Astrocyte (in vitro differentiated cells and primary cell): Measurements from ENCODE around the gene BEST2. TPM values are rescaled to one million over a fixed set of nuclear protein-coding genes. Genes with fewer than 3 reads are reported as not detected.
A peak's percentile ranks its signal among the peaks of the same experiment; 100 is the strongest.

Source experiments
- DNase-seq: peaks from one replicate; pipeline ENCODE4 v3.0.0-alpha.2; 2010; ENCODE audit warnings: low read depth
- FAIRE-seq: peaks from 2 replicates; lab custom pipeline; 2011; peaks lifted over from hg19 to GRCh38; lab: Jason Lieb, UNC
- H2AFZ ChIP-seq: 2 replicates; pipeline ENCODE4 v1.6.0; 2012; ENCODE audit warnings: low read depth, low read length, inconsistent platforms
- H3K27ac ChIP-seq: 2 replicates; pipeline ENCODE4 v1.5.1; 2011; ENCODE audit warnings: low read depth, low read length, inconsistent platforms
- H3K27me3 ChIP-seq: 2 replicates; pipeline ENCODE4 v1.6.0; 2011; ENCODE audit warnings: low read length, inconsistent platforms; ENCODE audit not compliant: insufficient read depth
- H3K36me3 ChIP-seq: 2 replicates; pipeline ENCODE4 v1.5.1; 2011; ENCODE audit warnings: low read length, inconsistent platforms; ENCODE audit not compliant: insufficient read depth
- H3K4me1 ChIP-seq: 2 replicates; pipeline ENCODE4 v1.5.1; 2011; ENCODE audit warnings: low read length, inconsistent platforms; ENCODE audit not compliant: insufficient read depth
- H3K4me2 ChIP-seq: 2 replicates; pipeline ENCODE4 v1.6.0; 2012; ENCODE audit warnings: low read length, inconsistent platforms
- H3K4me3 ChIP-seq: 2 replicates; pipeline ENCODE4 v1.5.1; 2011; ENCODE audit warnings: low read depth, mild to moderate bottlenecking, low read length, inconsistent platforms; ENCODE audit not compliant: insufficient read depth
- H3K79me2 ChIP-seq: 2 replicates; pipeline ENCODE4 v1.6.0; 2012; ENCODE audit warnings: mild to moderate bottlenecking, low read length, inconsistent platforms; ENCODE audit not compliant: insufficient read depth
- H3K9ac ChIP-seq: 2 replicates; pipeline ENCODE4 v1.6.0; 2012; ENCODE audit warnings: mild to moderate bottlenecking, low read length, inconsistent platforms
- H3K9me3 ChIP-seq: 2 replicates; pipeline ENCODE4 v1.5.1; 2012; ENCODE audit warnings: low read depth, mild to moderate bottlenecking, low read length, inconsistent platforms; ENCODE audit not compliant: insufficient read depth
- H4K20me1 ChIP-seq: 2 replicates; pipeline ENCODE4 v1.6.0; 2012; ENCODE audit warnings: low read length, inconsistent platforms; ENCODE audit not compliant: insufficient read depth
- H3K27ac Mint-ChIP-seq: one replicate; pipeline ENCODE4 v1.8.0; 2021; ENCODE audit warnings: mild to moderate bottlenecking, mixed read lengths; ENCODE audit not compliant: unreplicated experiment
- H3K27me3 Mint-ChIP-seq: one replicate; pipeline ENCODE4 v1.8.0; 2021; ENCODE audit warnings: low read depth, mixed read lengths; ENCODE audit not compliant: unreplicated experiment
- H3K36me3 Mint-ChIP-seq: one replicate; pipeline ENCODE4 v1.8.0; 2021; ENCODE audit warnings: low read depth, mixed read lengths; ENCODE audit not compliant: unreplicated experiment
- H3K4me1 Mint-ChIP-seq: one replicate; pipeline ENCODE4 v1.8.0; 2021; ENCODE audit warnings: low read depth, mixed read lengths; ENCODE audit not compliant: unreplicated experiment
- H3K4me3 Mint-ChIP-seq: one replicate; pipeline ENCODE4 v1.8.0; 2021; ENCODE audit warnings: mild to moderate bottlenecking, moderate library complexity, mixed read lengths; ENCODE audit not compliant: unreplicated experiment
- H3K9me3 Mint-ChIP-seq: one replicate; pipeline ENCODE4 v1.8.0; 2021; ENCODE audit warnings: mild to moderate bottlenecking, mixed read lengths; ENCODE audit not compliant: unreplicated experiment
- EZH2 ChIP-seq: IDR thresholded peaks from 2 replicates; pipeline ENCODE4 v1.6.1; 2012; ENCODE audit warnings: mild to moderate bottlenecking, low read length, inconsistent platforms; ENCODE audit not compliant: insufficient read depth
- total RNA-seq: library from RNA; stranded (reverse); gene quantifications from 2 replicates; pipeline ENCODE4 v1.2.1, GENCODE V29; 2021
- TF ChIP-seq, protein P1 (sequence below): IDR thresholded peaks from 2 replicates; pipeline ENCODE4 v1.5.1; 2011; ENCODE audit warnings: low read depth, mild to moderate bottlenecking, inconsistent platforms, low read length, moderate library complexity; ENCODE audit not compliant: insufficient read depth

BEST2 gene
- total RNA-seq, 1 donor from 2014 or later, result not detected

DNA sequence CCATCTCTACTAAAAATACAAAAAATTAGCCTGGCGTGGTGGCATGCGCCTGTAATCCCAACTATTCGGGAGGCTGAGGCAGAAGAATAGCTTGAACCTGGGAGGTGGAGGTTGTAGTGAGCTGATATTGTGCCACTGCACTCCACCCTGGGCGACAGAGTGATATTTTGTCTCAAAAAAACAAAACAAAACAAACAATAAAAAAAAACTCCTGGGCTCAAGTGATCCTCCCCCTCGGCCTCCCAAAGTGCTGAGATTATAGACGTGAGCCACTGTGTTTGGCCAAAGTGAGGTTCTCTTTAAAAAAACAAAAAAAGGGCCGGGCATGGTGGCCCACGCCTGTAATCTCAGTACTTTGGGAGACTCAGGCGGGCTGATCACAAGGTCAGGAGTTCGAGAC lies 35.9 kb downstream of the BEST2 start:
- no peak overlapping the region for H3K4me3 Mint-ChIP-seq
- H3K27ac Mint-ChIP-seq, result no peak overlapping the region
- no peaks in the 10 kb centered on the region for H3K36me3 Mint-ChIP-seq
- no peak for FAIRE-seq
- H3K27ac ChIP-seq, result no peak overlapping the region
- no peaks in the 10 kb centered on the region for H3K36me3 ChIP-seq
- TF ChIP-seq EZH2, result no peak
- TF ChIP-seq, protein P1, sequence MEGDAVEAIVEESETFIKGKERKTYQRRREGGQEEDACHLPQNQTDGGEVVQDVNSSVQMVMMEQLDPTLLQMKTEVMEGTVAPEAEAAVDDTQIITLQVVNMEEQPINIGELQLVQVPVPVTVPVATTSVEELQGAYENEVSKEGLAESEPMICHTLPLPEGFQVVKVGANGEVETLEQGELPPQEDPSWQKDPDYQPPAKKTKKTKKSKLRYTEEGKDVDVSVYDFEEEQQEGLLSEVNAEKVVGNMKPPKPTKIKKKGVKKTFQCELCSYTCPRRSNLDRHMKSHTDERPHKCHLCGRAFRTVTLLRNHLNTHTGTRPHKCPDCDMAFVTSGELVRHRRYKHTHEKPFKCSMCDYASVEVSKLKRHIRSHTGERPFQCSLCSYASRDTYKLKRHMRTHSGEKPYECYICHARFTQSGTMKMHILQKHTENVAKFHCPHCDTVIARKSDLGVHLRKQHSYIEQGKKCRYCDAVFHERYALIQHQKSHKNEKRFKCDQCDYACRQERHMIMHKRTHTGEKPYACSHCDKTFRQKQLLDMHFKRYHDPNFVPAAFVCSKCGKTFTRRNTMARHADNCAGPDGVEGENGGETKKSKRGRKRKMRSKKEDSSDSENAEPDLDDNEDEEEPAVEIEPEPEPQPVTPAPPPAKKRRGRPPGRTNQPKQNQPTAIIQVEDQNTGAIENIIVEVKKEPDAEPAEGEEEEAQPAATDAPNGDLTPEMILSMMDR, result no peak
- peaks cover 23% of the 10 kb centered on the region for H3K4me1 Mint-ChIP-seq
- H3K4me1 ChIP-seq, result peaks cover 57% of the 10 kb centered on the region
- peaks cover 11% of the 10 kb centered on the region for H4K20me1 ChIP-seq
- no peak for DNase-seq
- H3K9ac ChIP-seq, result no peak overlapping the region
- no peaks in the 10 kb centered on the region for H3K9me3 ChIP-seq
- H3K4me3 ChIP-seq, result no peak overlapping the region
- H3K9me3 Mint-ChIP-seq, result no peaks in the 10 kb centered on the region
- H3K27me3 Mint-ChIP-seq, result no peaks in the 10 kb centered on the region
- H3K4me2 ChIP-seq, result no peak overlapping the region
- no peaks in the 10 kb centered on the region for H3K27me3 ChIP-seq
- peaks cover 11% of the 10 kb centered on the region for H3K79me2 ChIP-seq
- no peak overlapping the region for H2AFZ ChIP-seq

DNA sequence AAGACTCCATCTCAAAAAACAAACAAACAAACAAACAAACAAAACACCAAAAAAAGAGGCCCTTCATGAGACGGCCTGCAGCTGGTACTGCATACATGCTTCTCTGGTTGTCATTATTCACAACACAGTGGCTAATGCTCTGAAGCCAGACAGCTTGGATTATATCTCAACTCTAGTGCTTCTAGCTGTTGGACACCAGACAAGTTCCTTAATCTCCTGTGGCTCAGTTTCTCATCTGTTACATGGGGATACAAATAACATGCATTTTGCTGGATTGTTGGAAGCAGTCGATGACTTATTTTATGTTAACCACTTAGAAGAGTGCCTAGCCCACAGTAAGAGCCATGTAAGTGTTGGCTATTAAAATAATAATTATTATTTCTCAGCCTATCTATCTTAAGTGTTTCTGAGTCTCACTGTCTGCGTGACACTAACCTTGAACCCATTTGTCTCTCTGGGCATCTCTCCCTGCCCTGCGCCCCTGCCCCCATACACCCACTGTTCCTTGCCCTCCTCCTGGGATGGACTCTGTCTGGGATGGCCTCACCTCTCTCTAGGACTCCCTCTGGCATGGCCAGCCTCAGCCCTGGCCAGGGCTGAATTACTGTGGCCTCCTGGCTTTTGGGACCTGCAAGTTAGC lies 36.6 kb downstream of the BEST2 start:
- Mint-ChIP-seq H3K27ac (peak overlapping the region; percentile 99), H3K4me3 (no peak overlapping the region), H3K9me3 (no peaks in the 10 kb centered on the region), H3K4me1 (peaks cover 23% of the 10 kb centered on the region), H3K27me3 (no peaks in the 10 kb centered on the region), H3K36me3 (no peaks in the 10 kb centered on the region)
- Histone ChIP-seq H3K9me3 (no peaks in the 10 kb centered on the region), H3K36me3 (no peaks in the 10 kb centered on the region), H4K20me1 (peaks cover 18% of the 10 kb centered on the region), H3K9ac (peak overlapping the region; percentile 94), H3K4me3 (no peak overlapping the region), H2AFZ (no peak overlapping the region), H3K27me3 (no peaks in the 10 kb centered on the region), H3K79me2 (peaks cover 18% of the 10 kb centered on the region), H3K4me1 (peaks cover 51% of the 10 kb centered on the region), H3K4me2 (peak overlapping the region; percentile 91), H3K27ac (peak overlapping the region; percentile 70)
- no peak for FAIRE-seq
- TF ChIP-seq, protein P1, result no peak
- TF ChIP-seq EZH2, result no peak
- DNase-seq, result no peak

DNA sequence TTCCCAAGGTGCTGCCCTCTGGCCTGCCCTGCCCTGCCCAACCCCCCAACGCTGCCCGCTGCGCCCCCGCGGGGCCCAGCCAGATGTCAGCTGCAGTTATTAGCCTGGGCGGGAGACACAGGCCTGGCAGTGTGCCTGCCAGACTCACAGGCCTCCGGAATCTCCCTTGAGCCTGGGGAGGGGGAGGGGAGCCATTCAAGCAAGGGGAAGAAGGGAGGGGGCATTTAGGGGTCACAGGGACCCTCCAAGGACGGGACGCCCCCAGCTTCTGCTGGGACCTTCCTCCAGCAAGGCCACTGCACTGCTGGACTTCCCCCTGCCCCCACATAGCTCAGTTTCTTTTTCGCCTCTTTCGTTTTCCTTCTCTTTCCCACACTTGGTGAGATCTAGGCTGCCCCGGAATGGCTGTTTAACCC lies 37.1 kb downstream of the BEST2 start:
- peaks cover 46% of the 10 kb centered on the region for H3K4me1 ChIP-seq
- peaks cover 21% of the 10 kb centered on the region for H3K79me2 ChIP-seq
- H3K27ac ChIP-seq, result peak overlapping the region; percentile 70
- H3K9me3 ChIP-seq, result no peaks in the 10 kb centered on the region
- Mint-ChIP-seq H3K27ac (peak overlapping the region; percentile 99), H3K36me3 (no peaks in the 10 kb centered on the region), H3K4me1 (peaks cover 19% of the 10 kb centered on the region), H3K27me3 (no peaks in the 10 kb centered on the region), H3K9me3 (no peaks in the 10 kb centered on the region), H3K4me3 (peak overlapping the region; percentile 77)
- no peaks in the 10 kb centered on the region for H3K27me3 ChIP-seq
- H3K4me3 ChIP-seq, result peak overlapping the region; percentile 39
- H3K4me2 ChIP-seq, result peak overlapping the region; percentile 91
- no peak for TF ChIP-seq EZH2
- peak overlapping the region; percentile 94 for H3K9ac ChIP-seq
- no peaks in the 10 kb centered on the region for H3K36me3 ChIP-seq
- peaks cover 19% of the 10 kb centered on the region for H4K20me1 ChIP-seq
- DNase-seq (no peak), FAIRE-seq (no peak)
- H2AFZ ChIP-seq, result peak overlapping the region; percentile 58
